Stimulated activated naive CD8-positive, alpha-beta T cell treated with anti-CD3 and anti-CD28 coated beads, Interleukin-15, amount 100 ng/mL, for 72 hours (primary cell): ENCODE results near the gene KIAA0232.
"Not testable (repeated sequence)": the region's sequence is repeated elsewhere in the genome, so short reads cannot be mapped to it uniquely, and the experiment has no call there.

Experiments
- ATAC-seq: fragments of 150-1000 bp; cut with Tn5 transposase; 2 replicates; pipeline ENCODE4 v1.10.0; 2021; ENCODE audit warnings: mild to moderate bottlenecking, moderate library complexity
- DNase-seq, 2 donors: peaks; one replicate each; pipeline ENCODE4 v3.0.0; 2021 to 2022
- H3K27ac Mint-ChIP-seq, 2 donors: one replicate each; pipeline ENCODE4 v1.8.0; 2022; ENCODE audit warnings: mild to moderate bottlenecking in 2 of 2, mixed read lengths in 2 of 2, moderate library complexity in 2 of 2
- H3K27me3 Mint-ChIP-seq: one replicate; pipeline ENCODE4 v1.8.0; 2022; ENCODE audit warnings: mixed read lengths
- H3K4me1 Mint-ChIP-seq: one replicate; pipeline ENCODE4 v1.8.0; 2022; ENCODE audit warnings: mild to moderate bottlenecking, mixed read lengths
- H3K4me3 Mint-ChIP-seq, 2 donors: one replicate each; pipeline ENCODE4 v1.8.0; 2022; ENCODE audit warnings: mild to moderate bottlenecking in 2 of 2, mixed read lengths in 2 of 2, moderate library complexity in 1 of 2
- H3K9me3 Mint-ChIP-seq, 2 donors: one replicate each; pipeline ENCODE4 v1.8.0; 2022; ENCODE audit warnings: mixed read lengths in 2 of 2

Gene KIAA0232

GRCh38 chr4:6885953-6886557, 103.5 kb downstream of the KIAA0232 start:
- Mint-ChIP-seq H3K9me3 (peaks cover 0 to 12% of the 10 kb centered on the region in 2 donors), H3K27ac (peak overlapping the region in 1 of 2 donors; percentile 48), H3K4me3 (no peak overlapping the region), H3K4me1 (peaks cover 6% of the 10 kb centered on the region), H3K27me3 (no peaks in the 10 kb centered on the region)
- peak; percentile 71 for ATAC-seq
- DNase-seq = no peak

DNA sequence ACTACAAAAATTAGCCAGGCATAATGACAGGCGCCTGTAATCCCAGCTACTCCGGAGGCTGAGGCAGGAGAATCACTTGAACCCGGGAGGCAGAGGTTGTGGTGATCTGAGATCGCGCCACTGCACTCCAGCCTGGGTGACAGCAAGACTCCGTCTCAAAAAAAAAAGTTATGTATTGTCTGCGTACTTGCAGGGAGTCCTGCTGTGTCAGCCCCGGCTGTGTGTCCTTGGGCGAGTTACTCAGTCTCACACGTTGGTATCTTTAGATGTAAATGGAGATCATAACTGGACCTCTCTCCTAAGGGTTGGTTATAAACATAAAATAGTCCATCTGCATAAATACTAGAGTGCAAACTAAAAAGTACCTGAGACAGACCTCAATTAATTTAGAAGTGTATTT, 104.4 kb downstream of the KIAA0232 start:
- Mint-ChIP-seq H3K27ac (no peak overlapping the region), H3K4me3 (no peak overlapping the region), H3K27me3 (no peaks in the 10 kb centered on the region), H3K9me3 (peaks cover 0 to 12% of the 10 kb centered on the region in 2 donors), H3K4me1 (peaks cover 15% of the 10 kb centered on the region)
- ATAC-seq (no peak), DNase-seq (no peak)

- H3K4me3 Mint-ChIP-seq = no peak overlapping the region
- peaks cover 23% of the 10 kb centered on the region for H3K4me1 Mint-ChIP-seq
- peak overlapping the region in 1 of 2 donors; percentile 89 for H3K27ac Mint-ChIP-seq
- DNase-seq (no peak), ATAC-seq (no peak)
- peaks cover 0 to 12% of the 10 kb centered on the region in 2 donors for H3K9me3 Mint-ChIP-seq
- H3K27me3 Mint-ChIP-seq = no peaks in the 10 kb centered on the region
Measured at GRCh38 chr4:6887591-6888371, 105.3 kb downstream of the KIAA0232 start.

DNA sequence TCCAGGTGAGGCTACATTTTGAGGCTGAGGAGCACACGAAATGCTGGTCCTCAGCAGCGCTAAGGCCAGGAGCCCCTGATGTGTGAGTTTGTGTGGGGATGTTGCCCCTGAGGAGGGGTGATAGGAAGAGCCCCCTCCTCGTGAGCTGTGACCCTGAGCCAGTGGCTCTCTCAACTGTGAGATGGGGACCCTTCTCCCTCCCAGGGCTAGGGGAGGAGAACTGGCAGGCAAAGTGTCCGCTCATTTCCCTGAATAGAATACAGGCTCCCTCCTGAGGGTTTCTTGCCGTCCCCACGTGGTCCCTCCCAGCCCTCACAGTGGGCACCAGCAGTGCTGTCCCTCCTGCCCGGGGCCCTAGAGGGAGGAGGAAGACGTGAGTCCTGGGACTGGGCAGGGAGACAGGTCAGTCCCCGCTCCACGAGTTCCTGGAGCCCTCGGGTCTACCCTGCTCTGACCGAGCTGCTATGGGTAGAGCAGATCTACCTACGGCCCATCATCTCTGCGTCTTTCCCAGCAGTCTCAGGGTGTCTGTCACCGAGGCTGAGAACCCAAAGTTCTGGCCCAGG, 106.1 kb downstream of the KIAA0232 start:
- Mint-ChIP-seq H3K4me1 (peaks cover 31% of the 10 kb centered on the region), H3K27ac (peak overlapping the region in 1 of 2 donors; percentile 89), H3K9me3 (peaks cover 0 to 12% of the 10 kb centered on the region in 2 donors)

GRCh38 chr4:6889101-6889735, 106.7 kb downstream of the KIAA0232 start:
- DNase-seq (no peak), ATAC-seq (no peak)
- Mint-ChIP-seq H3K27me3 (no peaks in the 10 kb centered on the region), H3K27ac (peak overlapping the region in 1 of 2 donors; percentile 74), H3K9me3 (peaks cover 0 to 12% of the 10 kb centered on the region in 2 donors), H3K4me3 (no peak overlapping the region), H3K4me1 (peaks cover 32% of the 10 kb centered on the region)

More for the DNA sequence above, 106.1 kb downstream of the KIAA0232 start:
- Mint-ChIP-seq H3K27me3 (no peaks in the 10 kb centered on the region), H3K4me3 (no peak overlapping the region)
- ATAC-seq (no peak), DNase-seq (no peak)

- ATAC-seq (no peak), DNase-seq (no peak)
- H3K4me3 Mint-ChIP-seq = no peak overlapping the region
- H3K9me3 Mint-ChIP-seq = peaks cover 0 to 12% of the 10 kb centered on the region in 2 donors
- H3K4me1 Mint-ChIP-seq = peaks cover 32% of the 10 kb centered on the region
- no peak overlapping the region for H3K27ac Mint-ChIP-seq
- H3K27me3 Mint-ChIP-seq = no peaks in the 10 kb centered on the region
Measured at GRCh38 chr4:6889736-6890324, 107.3 kb downstream of the KIAA0232 start.

GRCh38 chr4:6890358-6890757, 107.8 kb downstream of the KIAA0232 start:
- H3K27me3 Mint-ChIP-seq = no peaks in the 10 kb centered on the region
- ATAC-seq (no peak), DNase-seq (no peak)
- H3K4me3 Mint-ChIP-seq = no peak overlapping the region
- peaks cover 32% of the 10 kb centered on the region for H3K4me1 Mint-ChIP-seq
- H3K9me3 Mint-ChIP-seq = peaks cover 0 to 12% of the 10 kb centered on the region in 2 donors
- peak overlapping the region in 1 of 2 donors; percentile 59 for H3K27ac Mint-ChIP-seq

GRCh38 chr4:6890971-6891370, 108.4 kb downstream of the KIAA0232 start:
- not testable (repeated sequence) for H3K4me3 Mint-ChIP-seq, H3K27ac Mint-ChIP-seq, H3K27me3 Mint-ChIP-seq

GRCh38 chr4:6891436-6892170, 109.1 kb downstream of the KIAA0232 start:
- peaks cover 28% of the 10 kb centered on the region for H3K4me1 Mint-ChIP-seq

More at GRCh38 chr4:6890971-6891370, 108.4 kb downstream of the KIAA0232 start:
- Mint-ChIP-seq H3K9me3 (peaks cover 0 to 12% of the 10 kb centered on the region in 2 donors), H3K4me1 (peaks cover 30% of the 10 kb centered on the region)
- not testable (repeated sequence) for ATAC-seq, DNase-seq

GRCh38 chr4:6892190-6892908, 109.8 kb downstream of the KIAA0232 start:
- ATAC-seq (peak; percentile 85), DNase-seq (peak; percentile 27 to 60)
- peaks cover 0 to 12% of the 10 kb centered on the region in 2 donors for H3K9me3 Mint-ChIP-seq
- peak overlapping the region; percentile 61 to 88 for H3K27ac Mint-ChIP-seq
- H3K4me1 Mint-ChIP-seq = peaks cover 28% of the 10 kb centered on the region
- no peaks in the 10 kb centered on the region for H3K27me3 Mint-ChIP-seq
- H3K4me3 Mint-ChIP-seq = peak overlapping the region; percentile 56 to 74

More at GRCh38 chr4:6891436-6892170, 109.1 kb downstream of the KIAA0232 start:
- no peak for DNase-seq
- H3K9me3 Mint-ChIP-seq = peaks cover 0 to 12% of the 10 kb centered on the region in 2 donors
- H3K27me3 Mint-ChIP-seq = no peaks in the 10 kb centered on the region
- peak; percentile 40 for ATAC-seq
- peak overlapping the region in 1 of 2 donors; percentile 88 for H3K27ac Mint-ChIP-seq
- H3K4me3 Mint-ChIP-seq = peak overlapping the region; percentile 56 to 74

- ATAC-seq (no peak), DNase-seq (no peak)
- Mint-ChIP-seq H3K27me3 (no peaks in the 10 kb centered on the region), H3K4me1 (peaks cover 28% of the 10 kb centered on the region), H3K9me3 (peaks cover 0 to 12% of the 10 kb centered on the region in 2 donors), H3K27ac (peak overlapping the region in 1 of 2 donors; percentile 61), H3K4me3 (no peak overlapping the region)
Measured at GRCh38 chr4:6892909-6893202, 110.3 kb downstream of the KIAA0232 start.

- Mint-ChIP-seq H3K9me3 (peaks cover 0 to 12% of the 10 kb centered on the region in 2 donors), H3K27ac (peak overlapping the region in 1 of 2 donors; percentile 24), H3K4me1 (peaks cover 29% of the 10 kb centered on the region), H3K4me3 (no peak overlapping the region), H3K27me3 (no peaks in the 10 kb centered on the region)
- DNase-seq = no peak
- ATAC-seq = no peak
Measured at GRCh38 chr4:6893449-6894085, 111.0 kb downstream of the KIAA0232 start.

GRCh38 chr4:6894086-6894478, 111.6 kb downstream of the KIAA0232 start:
- Mint-ChIP-seq H3K27ac (peak overlapping the region in 1 of 2 donors; percentile 24), H3K4me3 (no peak overlapping the region), H3K4me1 (peaks cover 34% of the 10 kb centered on the region), H3K9me3 (peaks cover 0 to 12% of the 10 kb centered on the region in 2 donors), H3K27me3 (no peaks in the 10 kb centered on the region)
- no peak for DNase-seq
- ATAC-seq = no peak
